NCI-H82 treated with DMSO at 0.1 percent for 48 hours (cell line): ENCODE data around the gene ANKDD1B.
"Not testable (repeated sequence)": the region's sequence is repeated elsewhere in the genome, so short reads cannot be mapped to it uniquely, and the experiment has no call there.

Experiments
- DNase-seq: peaks from one replicate; lab custom pipeline; 2025; ENCODE audit not compliant: unreplicated experiment; lab: John Stamatoyannopoulos, UW

ANKDD1B gene

GRCh38 chr5:75611311-75612225 is at the start of gene ANKDD1B:
Gene ANKDD1B (plus strand): TSS chr5:75611453. CDS start chr5:75611635, 182 bp downstream.
- DNase-seq = no peak

- not testable (repeated sequence) for DNase-seq
These were observed 45.1 kb upstream of the ANKDD1B start for GRCh38 chr5:75565991-75566709.

- DNase-seq = no peak
These were observed 44.4 kb upstream of the ANKDD1B start for GRCh38 chr5:75566710-75567309.

- DNase-seq = no peak
These were observed 43.5 kb upstream of the ANKDD1B start for GRCh38 chr5:75567710-75568109.

- no peak for DNase-seq
These were observed 43.1 kb upstream of the ANKDD1B start for GRCh38 chr5:75568202-75568601.

GRCh38 chr5:75571547-75571946 is 39.7 kb upstream of the ANKDD1B start:
- no peak for DNase-seq

- DNase-seq = no peak
These were observed 36.5 kb upstream of the ANKDD1B start for GRCh38 chr5:75574791-75575190.

- not testable (repeated sequence) for DNase-seq
These were observed 33.0 kb upstream of the ANKDD1B start for GRCh38 chr5:75578280-75578679.

GRCh38 chr5:75584641-75585040 is 26.6 kb upstream of the ANKDD1B start:
- no peak for DNase-seq

GRCh38 chr5:75588666-75589065 is 22.6 kb upstream of the ANKDD1B start:
- peak; percentile 79 for DNase-seq

GRCh38 chr5:75600535-75600934 is 10.7 kb upstream of the ANKDD1B start:
- no peak for DNase-seq

GRCh38 chr5:75601567-75601966 is 9.7 kb upstream of the ANKDD1B start:
- DNase-seq = no peak

GRCh38 chr5:75601996-75602395 is 9.3 kb upstream of the ANKDD1B start:
- DNase-seq = no peak

GRCh38 chr5:75603371-75603770 is 7.9 kb upstream of the ANKDD1B start:
- DNase-seq = no peak

- no peak for DNase-seq
These were observed 7.4 kb upstream of the ANKDD1B start for GRCh38 chr5:75603821-75604220.

GRCh38 chr5:75607341-75607740 is 3.9 kb upstream of the ANKDD1B start:
- not testable (repeated sequence) for DNase-seq

- DNase-seq = no peak
These were observed 2.4 kb upstream of the ANKDD1B start for GRCh38 chr5:75608870-75609269.

- no peak for DNase-seq
These were observed 1.1 kb upstream of the ANKDD1B start for GRCh38 chr5:75610201-75610600.

- peak; percentile 88 for DNase-seq
These were observed 368 bp upstream of the ANKDD1B start for GRCh38 chr5:75610859-75611310.

GRCh38 chr5:75612226-75612569 is 945 bp downstream of the ANKDD1B start:
- peak; percentile 44 for DNase-seq

- DNase-seq = no peak
These were observed 1.6 kb downstream of the ANKDD1B start for GRCh38 chr5:75612901-75613300.

- DNase-seq = no peak
These were observed 2.9 kb downstream of the ANKDD1B start for GRCh38 chr5:75614176-75614575.
